Psoas muscle (tissue), 8 donors: ENCODE measurements around the gene COMMD10. TPM values are rescaled to one million over a fixed set of nuclear protein-coding genes. Genes with fewer than 3 reads are reported as not detected.

Experiments
- ATAC-seq, 4 donors: fragments of 200-7000 bp; cut with Tn5 transposase; one replicate each; pipeline ENCODE4 v1.9.1; 2020; ENCODE audit warnings: moderate library complexity in 3 of 4, mild to moderate bottlenecking in 2 of 4
- DNase-seq, 2 donors: peaks; one replicate each; pipeline ENCODE4 v3.0.0-alpha.2; 2020
- H3K27ac ChIP-seq: fragments of 200-600 bp; one replicate; pipeline ENCODE4 v1.8.0; 2022
- H3K27me3 ChIP-seq, 3 donors: fragments of 200-600 bp in 1 of 3; one replicate each; pipeline versions ENCODE4 v1.6.1 to v1.8.0; 2013 to 2022; ENCODE audit warnings: low read length in 2 of 3, mild to moderate bottlenecking in 2 of 3, moderate library complexity in 1 of 3; ENCODE audit not compliant: insufficient read depth in 3 of 3
- H3K36me3 ChIP-seq, 2 donors: fragments of 200-600 bp in 1 of 2; one replicate each; pipeline versions ENCODE4 v1.6.1 to v1.8.0; 2013 to 2022; ENCODE audit warnings: low read depth in 1 of 2, mild to moderate bottlenecking in 1 of 2, moderate library complexity in 1 of 2; ENCODE audit not compliant: insufficient read depth in 1 of 2
- H3K4me1 ChIP-seq: fragments of 200-600 bp; one replicate; pipeline ENCODE4 v1.8.0; 2022
- H3K4me3 ChIP-seq: fragments of 200-600 bp; one replicate; pipeline ENCODE4 v1.8.0; 2022; ENCODE audit warnings: mild to moderate bottlenecking
- H3K9me3 ChIP-seq: fragments of 200-600 bp; one replicate; pipeline ENCODE4 v1.8.0; 2022
- WGBS, 3 donors: extraction: QIAGEN DNeasy Blood & Tissue Kit; methylation state at CpG; one replicate each; pipeline versions ENCODE4 v1.1.6 to v1.1.7; 2013; 5-methylcytosine and 5-hydroxymethylcytosine counted together
- intact Hi-C, 2 donors: fragments of 100-400 bp; cut with DNase I; formaldehyde crosslinking; loops; one replicate each; pipeline versions ENCODE4 v1.11.0 to v1.14.2; 2022
- polyA plus RNA-seq, 3 donors: library from polyadenylated mRNA; stranded (reverse); fragments of 200-250 nt; gene quantifications; one replicate each; pipeline ENCODE4 v1.2.3, GENCODE V29; 2013
- total RNA-seq, 4 donors: library from RNA; stranded (reverse); fragmentation: NEBNext Ultra II Directional in 2 of 4; extraction: Animal tissue kit (Norgen Biotek cat#: 25700) in 2 of 4; gene quantifications; one replicate each; pipeline versions ENCODE4 v1.2.1 to v1.2.4, GENCODE V29; 2021 to 2023
- TF ChIP-seq, protein P1 (sequence below): fragments of 200-600 bp; IDR thresholded peaks from one replicate; pipeline ENCODE4 v1.8.0; 2022; ENCODE audit warnings: antibody characterized with exemption
- donor health status: healthy with polysubstance abuse.
- donor health status: DM: no; HTN: no; CAD: no; lungs with moderate emphysema.
- donor health status: Bipolar disorder and iron deficiency.
- donor health status: healthy.
- donor health status: DM: yes; HTN: yes; CAD: no.
- donor health status: DM: no; HTN: no; CAD: no.
- donor health status: DM: no; HTN: no; CAD: no.
- donor health status: DM: yes; HTN: yes; CAD: no.

Gene COMMD10
- total and polyA plus RNA-seq, 7 donors: 8.4 to 23.0 (median 16.7) TPM

DNA sequence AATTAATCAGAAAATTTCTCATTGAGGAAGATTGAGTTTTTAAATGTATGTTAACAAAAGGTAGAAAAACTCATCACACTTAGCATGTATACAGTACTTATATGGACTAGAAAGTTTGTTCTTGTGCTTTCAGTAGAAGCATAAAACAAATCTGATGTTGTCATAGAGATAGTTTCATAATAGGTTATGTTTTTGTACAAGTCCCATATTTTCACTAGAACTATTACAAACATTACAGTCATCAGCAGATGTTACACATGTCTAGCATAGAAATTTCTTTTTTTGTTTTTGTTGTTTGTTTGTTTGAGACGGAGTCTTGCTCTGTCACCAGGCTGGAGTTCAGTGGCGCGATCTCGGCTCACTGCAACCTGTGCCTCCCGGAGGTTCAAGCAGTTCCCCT, 131.4 kb downstream of the COMMD10 start:
- Histone ChIP-seq H3K4me3 (no peak overlapping the region), H3K27me3 (no peaks in the 10 kb centered on the region), H3K4me1 (no peaks in the 10 kb centered on the region), H3K27ac (no peak overlapping the region), H3K36me3 (no peaks in the 10 kb centered on the region), H3K9me3 (no peaks in the 10 kb centered on the region)
- WGBS, 3 donors: 96 to 99% (median 99%) methylated on average over 5 of the region's 5 CpGs
- ATAC-seq (no peak), DNase-seq (no peak)
- intact Hi-C loops: no loop called here
- TF ChIP-seq, protein P1, sequence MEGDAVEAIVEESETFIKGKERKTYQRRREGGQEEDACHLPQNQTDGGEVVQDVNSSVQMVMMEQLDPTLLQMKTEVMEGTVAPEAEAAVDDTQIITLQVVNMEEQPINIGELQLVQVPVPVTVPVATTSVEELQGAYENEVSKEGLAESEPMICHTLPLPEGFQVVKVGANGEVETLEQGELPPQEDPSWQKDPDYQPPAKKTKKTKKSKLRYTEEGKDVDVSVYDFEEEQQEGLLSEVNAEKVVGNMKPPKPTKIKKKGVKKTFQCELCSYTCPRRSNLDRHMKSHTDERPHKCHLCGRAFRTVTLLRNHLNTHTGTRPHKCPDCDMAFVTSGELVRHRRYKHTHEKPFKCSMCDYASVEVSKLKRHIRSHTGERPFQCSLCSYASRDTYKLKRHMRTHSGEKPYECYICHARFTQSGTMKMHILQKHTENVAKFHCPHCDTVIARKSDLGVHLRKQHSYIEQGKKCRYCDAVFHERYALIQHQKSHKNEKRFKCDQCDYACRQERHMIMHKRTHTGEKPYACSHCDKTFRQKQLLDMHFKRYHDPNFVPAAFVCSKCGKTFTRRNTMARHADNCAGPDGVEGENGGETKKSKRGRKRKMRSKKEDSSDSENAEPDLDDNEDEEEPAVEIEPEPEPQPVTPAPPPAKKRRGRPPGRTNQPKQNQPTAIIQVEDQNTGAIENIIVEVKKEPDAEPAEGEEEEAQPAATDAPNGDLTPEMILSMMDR: no peak

DNA sequence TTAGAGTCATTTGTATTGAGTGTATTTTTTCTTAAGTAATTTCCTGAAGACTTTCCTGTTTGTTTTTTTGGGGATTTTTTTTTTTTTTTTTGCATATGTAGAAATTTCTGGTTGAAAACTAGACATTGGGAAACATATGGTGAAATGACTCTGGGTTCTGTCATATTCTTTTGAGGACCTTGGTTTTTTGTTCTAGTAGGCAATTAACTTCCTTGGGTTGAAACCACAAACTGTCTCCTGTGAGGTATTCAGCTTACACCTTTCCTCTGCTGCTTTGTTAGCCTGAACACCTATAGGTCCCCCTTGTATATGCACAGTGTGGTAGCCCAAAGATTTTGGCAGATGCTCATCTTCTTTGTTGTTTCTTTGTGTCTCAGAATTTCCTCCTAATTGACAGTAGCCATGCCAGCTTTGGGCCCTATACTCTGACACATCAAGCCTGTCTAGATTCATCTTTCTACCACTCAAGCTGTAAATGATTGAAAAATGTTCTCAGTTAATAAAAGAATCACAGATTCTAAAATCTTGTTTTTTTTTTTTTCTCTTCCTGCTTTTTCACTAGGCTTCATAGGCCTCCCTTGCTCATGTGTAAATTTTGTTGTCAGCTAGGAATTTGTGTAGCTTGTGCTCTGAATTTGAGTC, 140.6 kb downstream of the COMMD10 start:
- Histone ChIP-seq H3K27ac (no peak overlapping the region), H3K4me3 (no peak overlapping the region), H3K27me3 (no peaks in the 10 kb centered on the region), H3K4me1 (no peaks in the 10 kb centered on the region), H3K36me3 (no peaks in the 10 kb centered on the region), H3K9me3 (no peaks in the 10 kb centered on the region)
- intact Hi-C loops: no loop called here
- no peak for ATAC-seq
- no peak for DNase-seq
- TF ChIP-seq, protein P1: no peak

DNA sequence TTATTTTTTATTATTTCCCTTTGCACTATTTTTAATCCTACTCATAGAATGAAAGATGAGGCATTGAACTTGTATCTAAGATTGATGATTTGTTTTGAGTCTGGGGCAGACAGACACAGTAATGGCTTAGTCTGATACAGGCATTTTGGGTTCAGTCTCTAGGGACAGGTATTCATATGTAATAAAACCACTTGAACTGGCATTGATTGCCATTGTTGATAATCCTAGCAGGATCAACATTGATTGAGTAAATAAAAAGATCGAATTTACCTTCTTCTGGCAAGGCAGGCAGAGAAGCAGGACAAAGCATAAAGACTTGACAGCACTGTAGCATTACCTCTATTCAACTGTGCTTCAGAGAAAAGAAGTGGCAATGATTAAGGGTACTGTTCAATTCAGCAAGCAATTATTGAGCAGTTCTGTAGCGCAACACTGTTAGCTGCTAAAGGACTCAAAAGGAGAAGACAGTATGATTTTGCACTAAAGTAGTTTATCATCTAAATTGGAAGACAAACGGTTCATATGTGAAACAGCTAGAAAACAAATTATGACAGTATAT, 144.4 kb downstream of the COMMD10 start:
- no peaks in the 10 kb centered on the region for H3K4me1 ChIP-seq
- no peak overlapping the region for H3K27ac ChIP-seq
- ATAC-seq (no peak), DNase-seq (no peak)
- H3K9me3 ChIP-seq: no peaks in the 10 kb centered on the region
- 58 to 69% (median 63%) methylated on average over 3 of the region's 3 CpGs for WGBS, 3 donors
- no peak overlapping the region for H3K4me3 ChIP-seq
- H3K36me3 ChIP-seq: no peaks in the 10 kb centered on the region
- H3K27me3 ChIP-seq: no peaks in the 10 kb centered on the region
- intact Hi-C loops: no loop called here
- TF ChIP-seq, protein P1: no peak

DNA sequence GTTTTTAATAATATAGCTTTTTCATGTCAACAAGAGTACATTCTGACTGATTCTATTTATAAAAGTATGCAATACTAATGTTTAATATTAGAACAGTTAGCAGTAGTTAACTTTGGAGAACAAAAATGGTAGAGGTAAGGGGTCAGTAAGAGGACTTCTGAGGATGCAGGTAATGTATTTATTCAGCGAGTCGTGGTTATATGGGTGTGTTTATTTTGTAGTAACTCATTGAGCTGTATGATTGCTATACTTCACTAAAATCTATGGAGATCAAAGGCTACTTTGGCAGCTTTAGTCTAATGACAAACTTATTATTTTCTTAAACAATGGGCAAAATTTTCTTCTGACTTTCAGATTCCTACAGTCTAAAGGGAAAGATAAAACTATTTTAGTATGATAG, 146.5 kb downstream of the COMMD10 start:
- no peak for ATAC-seq
- H3K27me3 ChIP-seq: no peaks in the 10 kb centered on the region
- no peaks in the 10 kb centered on the region for H3K9me3 ChIP-seq
- no peaks in the 10 kb centered on the region for H3K4me1 ChIP-seq
- DNase-seq: no peak
- H3K4me3 ChIP-seq: no peak overlapping the region
- intact Hi-C loops: no loop called here
- TF ChIP-seq, protein P1: no peak
- H3K27ac ChIP-seq: no peak overlapping the region
- no peaks in the 10 kb centered on the region for H3K36me3 ChIP-seq
- WGBS, 3 donors: 94 to 97% (median 97%) methylated on average over 2 of the region's 2 CpGs

DNA sequence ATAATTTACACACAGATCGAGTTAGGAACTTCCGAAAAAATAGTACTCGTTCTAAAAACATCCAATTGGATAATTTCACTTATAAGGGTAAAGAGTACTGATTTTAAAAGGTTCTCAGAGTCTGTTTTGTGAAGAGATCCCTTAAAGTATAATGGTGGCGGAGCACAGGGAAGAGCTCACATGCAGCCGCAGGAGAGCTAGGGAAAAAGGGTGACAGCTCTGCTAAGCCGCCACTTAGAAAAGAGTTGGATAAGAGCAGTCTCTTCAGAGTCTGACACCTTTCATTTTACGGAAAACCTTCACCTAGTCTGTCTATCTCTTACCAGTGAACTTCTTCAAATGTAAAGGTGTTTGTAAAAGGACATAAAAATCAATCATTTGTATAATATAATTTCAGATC, 149.9 kb downstream of the COMMD10 start:
- no peaks in the 10 kb centered on the region for H3K27me3 ChIP-seq
- intact Hi-C loops: no loop called here
- no peak overlapping the region for H3K27ac ChIP-seq
- no peaks in the 10 kb centered on the region for H3K9me3 ChIP-seq
- no peaks in the 10 kb centered on the region for H3K4me1 ChIP-seq
- ATAC-seq (no peak), DNase-seq (no peak)
- no peak overlapping the region for H3K4me3 ChIP-seq
- H3K36me3 ChIP-seq: no peaks in the 10 kb centered on the region
- TF ChIP-seq, protein P1: no peak
- 96 to 98% (median 98%) methylated on average over 7 of the region's 7 CpGs for WGBS, 3 donors
